Measurements from ENCODE around the gene CTNNA3. TPM values are rescaled to one million over a fixed set of nuclear protein-coding genes. Genes with fewer than 3 reads are reported as not detected.

CTNNA3 gene
- total and polyA plus RNA-seq, 10 donors: 0.03 to 2.4 (median 0.76) TPM; not detected in 1

DNA sequence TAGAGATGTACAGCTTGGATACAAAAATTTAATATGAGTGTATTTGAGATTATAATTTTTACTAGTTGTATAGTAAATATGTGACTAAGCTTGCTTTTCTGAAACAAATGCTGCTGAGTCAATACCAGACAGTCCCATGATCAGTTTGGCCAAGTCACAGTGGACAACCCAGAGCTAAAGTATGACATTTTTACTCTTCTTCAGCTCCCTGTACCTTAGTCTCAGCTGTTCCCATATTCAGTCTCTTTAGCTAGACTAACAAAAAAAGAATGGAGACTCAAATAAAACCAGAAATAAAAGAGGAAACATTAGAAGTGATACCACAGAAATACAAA is 189.3 kb downstream of the CTNNA3 start:
- intact Hi-C loops (cut with DNase I; ENCODE audit: low total_unique reads): no loop called here
- no peak for DNase-seq
- H3K4me1 ChIP-seq: no peaks in the 10 kb centered on the region
- no peak overlapping the region for H3K27ac ChIP-seq
- H3K27me3 ChIP-seq (replicated peaks in 1 of 7): no peaks in the 10 kb centered on the region
- H3K9me3 ChIP-seq: peaks cover 0 to 6% (median 0%) of the 10 kb centered on the region in 8 donors
- no peak for TF ChIP-seq POLR2A (IDR thresholded peaks at IDR 0.05)
- TF ChIP-seq, protein P1, sequence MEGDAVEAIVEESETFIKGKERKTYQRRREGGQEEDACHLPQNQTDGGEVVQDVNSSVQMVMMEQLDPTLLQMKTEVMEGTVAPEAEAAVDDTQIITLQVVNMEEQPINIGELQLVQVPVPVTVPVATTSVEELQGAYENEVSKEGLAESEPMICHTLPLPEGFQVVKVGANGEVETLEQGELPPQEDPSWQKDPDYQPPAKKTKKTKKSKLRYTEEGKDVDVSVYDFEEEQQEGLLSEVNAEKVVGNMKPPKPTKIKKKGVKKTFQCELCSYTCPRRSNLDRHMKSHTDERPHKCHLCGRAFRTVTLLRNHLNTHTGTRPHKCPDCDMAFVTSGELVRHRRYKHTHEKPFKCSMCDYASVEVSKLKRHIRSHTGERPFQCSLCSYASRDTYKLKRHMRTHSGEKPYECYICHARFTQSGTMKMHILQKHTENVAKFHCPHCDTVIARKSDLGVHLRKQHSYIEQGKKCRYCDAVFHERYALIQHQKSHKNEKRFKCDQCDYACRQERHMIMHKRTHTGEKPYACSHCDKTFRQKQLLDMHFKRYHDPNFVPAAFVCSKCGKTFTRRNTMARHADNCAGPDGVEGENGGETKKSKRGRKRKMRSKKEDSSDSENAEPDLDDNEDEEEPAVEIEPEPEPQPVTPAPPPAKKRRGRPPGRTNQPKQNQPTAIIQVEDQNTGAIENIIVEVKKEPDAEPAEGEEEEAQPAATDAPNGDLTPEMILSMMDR (IDR thresholded peaks at IDR 0.05 in 8 of 11, conservative IDR thresholded peaks at IDR 0.05 in 3 of 11): no peak
- H3K36me3 ChIP-seq: no peaks in the 10 kb centered on the region
- no peak overlapping the region for H3K4me3 ChIP-seq

DNA sequence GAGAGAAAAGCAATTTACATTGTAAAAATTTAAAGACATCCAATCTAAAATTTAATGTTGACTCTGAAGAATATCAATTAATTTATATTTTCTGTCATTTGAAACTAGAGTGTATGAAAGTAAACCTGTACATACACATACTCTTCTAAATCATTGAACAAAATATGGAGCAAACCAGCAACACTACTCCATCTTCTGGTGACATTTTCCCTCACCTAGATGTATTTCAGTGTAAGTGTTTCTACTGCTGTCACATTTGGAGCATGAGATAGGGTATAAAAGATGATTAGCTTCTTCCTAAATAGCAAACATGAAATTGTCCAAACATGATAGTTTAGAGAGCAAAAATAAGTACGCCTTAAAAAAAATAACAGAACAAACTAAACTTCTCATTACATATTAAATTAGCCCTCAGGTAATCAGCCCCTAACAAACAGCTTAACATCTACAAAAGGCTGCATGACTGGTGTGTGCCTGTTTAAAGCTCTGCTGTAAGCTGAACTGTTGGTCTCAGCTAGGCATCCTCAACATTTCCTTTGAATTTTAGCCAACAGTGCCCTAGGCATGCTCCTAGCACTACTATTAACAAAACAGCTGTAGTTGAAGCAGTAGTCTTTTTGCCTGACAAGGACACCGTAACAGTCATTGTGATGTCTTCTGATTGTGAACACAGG is 189.8 kb downstream of the CTNNA3 start:
- Histone ChIP-seq H3K36me3 (no peaks in the 10 kb centered on the region), H3K4me1 (no peaks in the 10 kb centered on the region), H3K27me3 (replicated peaks in 1 of 7) (no peaks in the 10 kb centered on the region), H3K4me3 (no peak overlapping the region), H3K27ac (no peak overlapping the region), H3K9me3 (peaks cover 0 to 6% (median 0%) of the 10 kb centered on the region in 8 donors)
- no peak for DNase-seq
- TF ChIP-seq POLR2AphosphoS5 (IDR thresholded peaks at IDR 0.05) (no peak), POLR2A (IDR thresholded peaks at IDR 0.05) (no peak)
- TF ChIP-seq, protein P1 (IDR thresholded peaks at IDR 0.05 in 8 of 11, conservative IDR thresholded peaks at IDR 0.05 in 3 of 11): no peak
- WGBS, 5 donors: 92 to 97% (median 94%) methylated on average over 2 of the region's 2 CpGs
- intact Hi-C loops (cut with DNase I; ENCODE audit: low total_unique reads): no loop called here

DNA sequence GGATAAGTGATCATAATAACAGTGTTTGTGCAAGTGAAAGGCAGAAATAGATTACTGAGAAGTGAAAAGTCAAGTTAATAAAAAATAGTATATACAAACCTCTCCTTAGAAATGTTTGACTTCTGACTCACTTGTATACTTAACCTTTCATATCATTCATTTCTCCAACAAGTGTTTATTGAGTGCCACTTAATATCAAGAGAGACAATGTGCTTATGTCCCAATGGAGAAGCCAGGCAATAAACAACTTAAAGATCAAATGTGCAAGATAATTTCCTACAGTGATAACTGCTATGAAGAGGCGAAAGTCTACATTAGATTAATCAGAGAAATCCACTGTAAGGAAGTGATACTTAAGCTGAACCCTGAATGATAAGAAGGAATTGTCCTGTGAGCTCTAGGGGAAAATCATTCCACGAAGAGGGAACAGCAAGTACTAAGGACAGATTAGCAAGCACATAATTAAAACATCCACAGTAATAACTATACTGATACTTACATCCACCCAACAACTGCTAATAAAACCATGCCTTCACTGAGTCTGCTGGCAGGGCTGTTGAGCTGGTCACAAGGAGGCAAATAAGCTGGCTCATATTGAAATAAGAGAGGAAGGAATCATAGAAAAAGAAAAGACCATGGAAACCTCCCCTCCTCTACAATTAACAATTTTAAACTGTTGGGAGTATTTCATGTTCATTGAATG is 203.5 kb downstream of the CTNNA3 start:
- Histone ChIP-seq H3K9me3 (no peaks in the 10 kb centered on the region), H3K27me3 (replicated peaks in 1 of 7) (no peaks in the 10 kb centered on the region), H3K4me3 (no peak overlapping the region), H3K4me1 (no peaks in the 10 kb centered on the region), H3K27ac (no peak overlapping the region), H3K36me3 (no peaks in the 10 kb centered on the region)
- intact Hi-C loops (cut with DNase I; ENCODE audit: low total_unique reads): no loop called here
- WGBS, 5 donors: 47 to 67% (median 56%) methylated on average over 2 of the region's 2 CpGs
- DNase-seq: no peak
- no peak for TF ChIP-seq POLR2A (IDR thresholded peaks at IDR 0.05)
- TF ChIP-seq POLR2AphosphoS5 (IDR thresholded peaks at IDR 0.05): no peak
- TF ChIP-seq, protein P1 (IDR thresholded peaks at IDR 0.05 in 8 of 11, conservative IDR thresholded peaks at IDR 0.05 in 3 of 11): no peak

DNA sequence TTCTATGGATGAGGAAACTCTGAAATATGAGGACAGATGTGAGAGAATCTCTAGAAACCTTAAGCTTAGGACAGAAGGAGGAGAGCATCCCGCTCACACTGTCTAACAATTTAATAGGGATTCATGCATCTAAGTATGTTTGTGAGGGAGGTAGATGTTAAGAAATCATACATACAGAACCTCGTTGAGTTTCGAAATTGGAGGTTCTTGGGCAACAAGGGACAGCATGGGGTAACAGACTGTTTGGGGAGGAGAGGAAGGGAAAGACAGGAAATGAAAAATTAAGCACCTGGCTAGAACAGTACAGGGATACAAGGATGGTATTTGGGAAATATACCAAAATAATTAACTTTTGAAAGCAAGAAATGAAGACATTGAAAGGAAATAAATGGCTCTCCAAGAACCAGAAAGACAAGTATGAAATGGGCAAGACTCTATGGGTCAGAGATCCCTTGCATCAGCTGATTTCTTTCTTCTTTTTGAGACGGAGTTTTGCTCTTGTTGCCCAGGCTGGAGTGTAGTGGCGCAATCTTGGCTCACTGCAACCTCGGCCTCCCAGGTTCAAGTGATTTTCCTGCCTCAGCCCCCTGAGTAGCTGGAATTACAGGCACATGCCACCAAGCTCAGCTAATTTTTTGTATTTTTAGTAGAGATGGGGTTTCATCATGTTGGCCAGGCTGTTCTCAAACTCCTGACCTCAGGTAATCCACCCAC is 207.9 kb downstream of the CTNNA3 start:
- Histone ChIP-seq H3K9me3 (peaks cover 0 to 15% (median 8%) of the 10 kb centered on the region in 8 donors), H3K27ac (no peak overlapping the region), H3K27me3 (replicated peaks in 1 of 7) (no peaks in the 10 kb centered on the region), H3K36me3 (no peaks in the 10 kb centered on the region), H3K4me3 (no peak overlapping the region), H3K4me1 (no peaks in the 10 kb centered on the region)
- no peak for TF ChIP-seq POLR2A (IDR thresholded peaks at IDR 0.05)
- TF ChIP-seq, protein P1 (IDR thresholded peaks at IDR 0.05 in 8 of 11, conservative IDR thresholded peaks at IDR 0.05 in 3 of 11): no peak
- TF ChIP-seq POLR2AphosphoS5 (IDR thresholded peaks at IDR 0.05): no peak
- intact Hi-C loops (cut with DNase I; ENCODE audit: low total_unique reads): no loop called here
- 63 to 85% (median 74%) methylated on average over 6 of the region's 6 CpGs for WGBS, 5 donors
- DNase-seq: no peak

All from spleen (tissue), 11 donors.